ENCODE data around the gene HSPA2. TPM values are rescaled to one million over a fixed set of nuclear protein-coding genes. Genes with fewer than 3 reads are reported as not detected.
A peak's percentile ranks its signal among the peaks of the same experiment; 100 is the strongest.

HSPA2 gene
- total and polyA plus RNA-seq, 2 of the 13 experiments (the other 11 are each of a cell fraction or from before 2014, with no cell fraction given), result 0.15 to 0.27 TPM

DNA sequence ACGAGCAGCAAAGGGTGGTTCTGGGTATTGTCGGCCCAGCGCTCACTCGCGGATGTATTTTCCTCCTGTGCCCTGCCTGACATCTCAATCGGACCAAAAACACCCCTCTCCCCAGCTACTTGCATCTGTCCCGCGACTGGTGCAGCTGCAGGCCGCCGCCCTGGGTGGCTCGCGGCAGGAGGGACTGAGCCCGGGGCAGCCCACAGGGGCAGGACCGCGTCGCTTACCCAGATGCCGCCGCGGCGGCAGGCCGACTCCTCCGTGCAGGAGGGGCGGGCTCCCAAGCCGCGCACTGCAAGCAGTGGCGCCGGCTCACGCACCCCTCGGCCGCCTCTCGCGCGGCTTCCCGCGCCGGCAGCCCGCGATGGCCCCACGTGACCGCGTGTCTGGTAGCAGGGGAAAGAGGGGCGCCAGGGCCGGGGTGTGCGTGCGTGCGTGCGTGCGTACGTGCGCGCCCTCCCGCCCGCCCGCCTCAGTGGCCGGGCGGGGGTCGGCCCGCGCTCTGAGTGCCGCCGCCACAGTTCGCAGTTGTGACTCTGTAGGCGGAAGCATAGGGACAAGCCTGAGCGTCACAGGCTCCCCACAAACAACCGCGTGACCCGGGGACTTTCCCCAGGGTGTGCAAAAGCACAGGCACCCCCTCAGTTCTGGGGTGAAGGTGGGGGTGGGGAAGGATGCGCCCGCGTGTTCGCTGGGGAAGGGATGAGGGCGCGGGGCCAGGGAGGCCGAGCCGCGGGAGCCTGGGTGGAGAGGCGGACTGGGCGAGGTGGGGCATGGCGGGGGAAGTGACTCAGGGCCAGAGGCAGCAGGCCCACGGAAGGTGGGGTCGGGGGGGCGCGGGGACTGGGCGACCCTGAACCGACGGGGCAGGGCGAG is 36.9 kb upstream of the HSPA2 start, which contains the start of gene ZBTB25 (continued):
- TF ChIP-seq ZNF142 (CRISPR knock-in tag; IDR thresholded peaks at IDR 0.05), result peak; percentile 92
- TF ChIP-seq, protein P1, sequence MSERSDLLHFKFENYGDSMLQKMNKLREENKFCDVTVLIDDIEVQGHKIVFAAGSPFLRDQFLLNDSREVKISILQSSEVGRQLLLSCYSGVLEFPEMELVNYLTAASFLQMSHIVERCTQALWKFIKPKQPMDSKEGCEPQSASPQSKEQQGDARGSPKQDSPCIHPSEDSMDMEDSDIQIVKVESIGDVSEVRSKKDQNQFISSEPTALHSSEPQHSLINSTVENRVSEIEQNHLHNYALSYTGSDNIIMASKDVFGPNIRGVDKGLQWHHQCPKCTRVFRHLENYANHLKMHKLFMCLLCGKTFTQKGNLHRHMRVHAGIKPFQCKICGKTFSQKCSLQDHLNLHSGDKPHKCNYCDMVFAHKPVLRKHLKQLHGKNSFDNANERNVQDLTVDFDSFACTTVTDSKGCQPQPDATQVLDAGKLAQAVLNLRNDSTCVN (CRISPR knock-in tag; IDR thresholded peaks at IDR 0.05; ENCODE audit: borderline replicate concordance), result peak; percentile 67; the same call in 1 of the 2 replicates
- no peak for TF ChIP-seq SIX1 (CRISPR knock-in tag; IDR thresholded peaks at IDR 0.05; ENCODE audit: borderline replicate concordance)
- no peak; the same call in 1 of the 2 replicates for TF ChIP-seq ARID5B (CRISPR knock-in tag; IDR thresholded peaks at IDR 0.05)
- peak; percentile 6; the same call in 1 of the 2 replicates for TF ChIP-seq ZC3H13 (CRISPR knock-in tag; IDR thresholded peaks at IDR 0.05)
- peak; percentile 12; the same call in 1 of the 2 replicates for TF ChIP-seq ZNF549 (CRISPR knock-in tag; IDR thresholded peaks at IDR 0.05)
- TF ChIP-seq MLLT10 (CRISPR knock-in tag; IDR thresholded peaks at IDR 0.05), result no peak
- TF ChIP-seq DBP (CRISPR knock-in tag; IDR thresholded peaks at IDR 0.05; ENCODE audit: not compliant biosample characterization), result no peak
- no peak for TF ChIP-seq THAP7 (CRISPR knock-in tag; IDR thresholded peaks at IDR 0.05)
- peak; percentile 91; the same call in 1 of the 2 replicates for TF ChIP-seq ZNF431 (CRISPR knock-in tag; IDR thresholded peaks at IDR 0.05; ENCODE audit: borderline replicate concordance, low read depth)
- TF ChIP-seq ZNF547 (CRISPR knock-in tag; IDR thresholded peaks at IDR 0.05), result peak; percentile 61; the same call in 1 of the 2 replicates
- no peak for TF ChIP-seq ZNF577 (CRISPR knock-in tag; IDR thresholded peaks at IDR 0.05; ENCODE audit: borderline replicate concordance, low read depth)
- TF ChIP-seq, protein P2, sequence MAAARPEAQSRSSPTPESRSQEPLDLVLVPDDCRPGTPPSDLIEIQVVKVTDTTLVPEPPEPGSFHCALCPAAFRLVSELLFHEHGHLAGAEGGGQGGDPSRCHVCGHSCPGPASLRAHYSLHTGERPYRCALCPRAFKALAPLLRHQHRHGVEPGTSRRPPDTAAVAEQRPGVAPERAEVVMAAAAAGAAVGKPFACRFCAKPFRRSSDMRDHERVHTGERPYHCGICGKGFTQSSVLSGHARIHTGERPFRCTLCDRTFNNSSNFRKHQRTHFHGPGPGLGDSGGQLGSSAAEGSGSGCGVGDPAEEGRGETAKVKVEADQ (CRISPR knock-in tag; IDR thresholded peaks at IDR 0.05; ENCODE audit: borderline replicate concordance), result peak; percentile 35; the same call in 1 of the 2 replicates
